ENCODE data around the gene PBRM1.

PBRM1 gene

DNA sequence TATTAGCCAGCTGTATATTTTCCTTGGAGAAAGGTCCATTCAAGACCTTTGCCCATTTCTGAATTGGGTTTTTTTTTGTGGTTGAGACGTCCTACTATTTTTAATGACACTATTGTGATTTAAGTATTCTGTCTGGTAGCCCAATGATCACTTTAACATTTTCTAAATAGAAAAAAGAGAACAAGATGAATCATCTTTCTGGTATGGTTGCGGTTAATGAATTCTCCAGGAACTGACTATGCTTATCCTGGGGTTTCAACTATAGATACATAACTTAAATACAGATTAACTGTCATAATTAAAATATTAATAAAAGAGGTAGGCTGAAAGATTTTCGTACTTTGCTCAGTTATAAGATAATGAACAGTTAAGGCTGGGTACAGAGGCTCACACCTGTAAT is 51.9 kb downstream of the PBRM1 start:
- TF ChIP-seq, protein P1, sequence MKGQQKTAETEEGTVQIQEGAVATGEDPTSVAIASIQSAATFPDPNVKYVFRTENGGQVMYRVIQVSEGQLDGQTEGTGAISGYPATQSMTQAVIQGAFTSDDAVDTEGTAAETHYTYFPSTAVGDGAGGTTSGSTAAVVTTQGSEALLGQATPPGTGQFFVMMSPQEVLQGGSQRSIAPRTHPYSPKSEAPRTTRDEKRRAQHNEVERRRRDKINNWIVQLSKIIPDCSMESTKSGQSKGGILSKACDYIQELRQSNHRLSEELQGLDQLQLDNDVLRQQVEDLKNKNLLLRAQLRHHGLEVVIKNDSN (IDR thresholded peaks at IDR 0.05) = no peak
- TF ChIP-seq FOXM1 (IDR thresholded peaks at IDR 0.05; ENCODE audit: borderline replicate concordance, low read depth) (no peak), ZBTB7A (IDR thresholded peaks at IDR 0.05; ENCODE audit: low read depth) (no peak), YY1 (IDR thresholded peaks at IDR 0.05; ENCODE audit: low read depth) (no peak), EGR1 (IDR thresholded peaks at IDR 0.05) (no peak), TEAD4 (IDR thresholded peaks at IDR 0.05) (no peak), NFIC (IDR thresholded peaks at IDR 0.05) (no peak), CREB1 (IDR thresholded peaks at IDR 0.05; ENCODE audit: low read depth) (no peak), TCF12 (IDR thresholded peaks at IDR 0.05; ENCODE audit: low read depth) (no peak), RAD21 (IDR thresholded peaks at IDR 0.05; ENCODE audit: low read depth) (no peak), TAF1 (IDR thresholded peaks at IDR 0.05; ENCODE audit: low read depth) (no peak), CEBPB (IDR thresholded peaks at IDR 0.05) (no peak), EP300 (IDR thresholded peaks at IDR 0.05; ENCODE audit: borderline replicate concordance) (no peak)
- TF ChIP-seq, protein P2, sequence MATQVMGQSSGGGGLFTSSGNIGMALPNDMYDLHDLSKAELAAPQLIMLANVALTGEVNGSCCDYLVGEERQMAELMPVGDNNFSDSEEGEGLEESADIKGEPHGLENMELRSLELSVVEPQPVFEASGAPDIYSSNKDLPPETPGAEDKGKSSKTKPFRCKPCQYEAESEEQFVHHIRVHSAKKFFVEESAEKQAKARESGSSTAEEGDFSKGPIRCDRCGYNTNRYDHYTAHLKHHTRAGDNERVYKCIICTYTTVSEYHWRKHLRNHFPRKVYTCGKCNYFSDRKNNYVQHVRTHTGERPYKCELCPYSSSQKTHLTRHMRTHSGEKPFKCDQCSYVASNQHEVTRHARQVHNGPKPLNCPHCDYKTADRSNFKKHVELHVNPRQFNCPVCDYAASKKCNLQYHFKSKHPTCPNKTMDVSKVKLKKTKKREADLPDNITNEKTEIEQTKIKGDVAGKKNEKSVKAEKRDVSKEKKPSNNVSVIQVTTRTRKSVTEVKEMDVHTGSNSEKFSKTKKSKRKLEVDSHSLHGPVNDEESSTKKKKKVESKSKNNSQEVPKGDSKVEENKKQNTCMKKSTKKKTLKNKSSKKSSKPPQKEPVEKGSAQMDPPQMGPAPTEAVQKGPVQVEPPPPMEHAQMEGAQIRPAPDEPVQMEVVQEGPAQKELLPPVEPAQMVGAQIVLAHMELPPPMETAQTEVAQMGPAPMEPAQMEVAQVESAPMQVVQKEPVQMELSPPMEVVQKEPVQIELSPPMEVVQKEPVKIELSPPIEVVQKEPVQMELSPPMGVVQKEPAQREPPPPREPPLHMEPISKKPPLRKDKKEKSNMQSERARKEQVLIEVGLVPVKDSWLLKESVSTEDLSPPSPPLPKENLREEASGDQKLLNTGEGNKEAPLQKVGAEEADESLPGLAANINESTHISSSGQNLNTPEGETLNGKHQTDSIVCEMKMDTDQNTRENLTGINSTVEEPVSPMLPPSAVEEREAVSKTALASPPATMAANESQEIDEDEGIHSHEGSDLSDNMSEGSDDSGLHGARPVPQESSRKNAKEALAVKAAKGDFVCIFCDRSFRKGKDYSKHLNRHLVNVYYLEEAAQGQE (IDR thresholded peaks at IDR 0.05; ENCODE audit: low read depth) = no peak
- TF ChIP-seq, protein P3, sequence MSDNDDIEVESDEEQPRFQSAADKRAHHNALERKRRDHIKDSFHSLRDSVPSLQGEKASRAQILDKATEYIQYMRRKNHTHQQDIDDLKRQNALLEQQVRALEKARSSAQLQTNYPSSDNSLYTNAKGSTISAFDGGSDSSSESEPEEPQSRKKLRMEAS (IDR thresholded peaks at IDR 0.05) = no peak

DNA sequence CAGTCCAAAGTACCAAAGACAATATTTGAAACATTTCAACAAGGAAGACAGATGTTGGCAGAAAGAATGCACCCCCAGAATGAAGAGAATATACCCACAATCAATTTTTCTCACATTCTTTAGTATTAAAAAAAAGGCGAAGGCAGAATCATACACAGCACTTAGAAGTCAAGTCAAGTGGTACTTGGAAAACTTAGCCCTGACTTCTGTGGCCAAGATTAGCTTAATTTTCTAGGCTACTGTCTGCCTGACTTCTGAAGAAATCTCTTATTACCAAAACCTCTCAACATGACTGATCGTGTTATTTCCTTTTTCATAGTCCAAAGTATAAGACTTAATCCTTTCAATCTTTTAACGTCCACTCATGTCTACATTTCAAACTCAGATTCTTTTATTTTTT is 60.7 kb downstream of the PBRM1 start:
- TF ChIP-seq FOXM1 (IDR thresholded peaks at IDR 0.05; ENCODE audit: borderline replicate concordance, low read depth) = no peak
- no peak for TF ChIP-seq TEAD4 (IDR thresholded peaks at IDR 0.05)
- TF ChIP-seq, protein P3 (IDR thresholded peaks at IDR 0.05) = no peak
- TF ChIP-seq, protein P1 (IDR thresholded peaks at IDR 0.05) = no peak
- no peak for TF ChIP-seq NFIC (IDR thresholded peaks at IDR 0.05)

DNA sequence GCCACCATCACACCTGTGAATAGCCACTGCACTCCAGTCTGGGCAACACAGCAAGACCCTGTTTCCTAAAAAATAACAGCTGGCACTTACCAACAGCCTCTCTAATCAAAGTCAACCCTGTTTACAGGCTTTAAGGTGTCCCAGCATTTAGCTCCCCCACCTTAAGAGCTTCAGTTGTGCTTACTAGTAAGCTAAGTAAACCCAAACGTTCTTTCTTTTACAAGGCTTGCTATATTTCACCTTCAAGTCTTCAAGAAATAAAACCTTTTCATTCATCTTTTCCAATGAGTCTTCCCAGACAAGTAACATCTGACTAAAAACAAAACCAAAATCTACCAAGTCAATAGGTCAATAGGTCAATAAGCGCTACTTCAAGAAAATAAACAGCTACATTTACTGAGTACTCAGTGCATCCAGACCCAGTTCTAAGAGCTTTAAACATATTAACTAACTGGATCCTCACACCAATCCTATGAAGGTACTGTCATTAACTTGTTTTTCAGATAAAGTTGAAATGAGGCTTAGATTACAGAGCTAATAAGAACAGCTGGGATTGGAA is 62.4 kb downstream of the PBRM1 start:
- TF ChIP-seq TEAD4 (IDR thresholded peaks at IDR 0.05) = no peak
- TF ChIP-seq EP300 (IDR thresholded peaks at IDR 0.05; ENCODE audit: borderline replicate concordance) = no peak
- no peak for TF ChIP-seq RAD21 (IDR thresholded peaks at IDR 0.05; ENCODE audit: low read depth)
- TF ChIP-seq TCF12 (IDR thresholded peaks at IDR 0.05; ENCODE audit: low read depth) = no peak

DNA sequence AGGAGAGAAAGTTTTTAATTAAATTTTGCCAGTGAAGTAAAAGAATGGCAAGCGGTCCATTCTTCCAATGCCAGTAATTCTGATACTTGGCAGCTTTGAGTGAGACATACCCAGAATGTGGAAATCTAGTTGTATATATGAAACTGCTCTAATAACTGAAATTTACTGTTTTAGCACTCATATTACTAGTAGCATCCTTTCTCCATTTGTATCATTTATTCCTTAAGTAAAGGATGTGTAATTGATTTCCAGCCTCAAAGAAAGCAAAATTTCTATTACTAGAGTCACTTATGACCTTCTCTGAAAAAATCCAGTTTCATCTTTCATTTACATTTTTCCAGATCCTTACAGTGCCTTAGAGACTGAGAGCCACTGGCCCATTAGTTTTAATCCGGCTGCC is 65.1 kb downstream of the PBRM1 start:
- TF ChIP-seq, protein P2 (IDR thresholded peaks at IDR 0.05; ENCODE audit: low read depth) = no peak
- TF ChIP-seq FOXM1 (IDR thresholded peaks at IDR 0.05; ENCODE audit: borderline replicate concordance, low read depth) (no peak), EP300 (IDR thresholded peaks at IDR 0.05; ENCODE audit: borderline replicate concordance) (no peak), CEBPB (IDR thresholded peaks at IDR 0.05) (no peak), YY1 (IDR thresholded peaks at IDR 0.05; ENCODE audit: low read depth) (no peak), TEAD4 (IDR thresholded peaks at IDR 0.05) (no peak), EGR1 (IDR thresholded peaks at IDR 0.05) (no peak), CREB1 (IDR thresholded peaks at IDR 0.05; ENCODE audit: low read depth) (no peak), ZBTB7A (IDR thresholded peaks at IDR 0.05; ENCODE audit: low read depth) (no peak)
- TF ChIP-seq, protein P3 (IDR thresholded peaks at IDR 0.05) = no peak
- TF ChIP-seq, protein P1 (IDR thresholded peaks at IDR 0.05) = no peak

DNA sequence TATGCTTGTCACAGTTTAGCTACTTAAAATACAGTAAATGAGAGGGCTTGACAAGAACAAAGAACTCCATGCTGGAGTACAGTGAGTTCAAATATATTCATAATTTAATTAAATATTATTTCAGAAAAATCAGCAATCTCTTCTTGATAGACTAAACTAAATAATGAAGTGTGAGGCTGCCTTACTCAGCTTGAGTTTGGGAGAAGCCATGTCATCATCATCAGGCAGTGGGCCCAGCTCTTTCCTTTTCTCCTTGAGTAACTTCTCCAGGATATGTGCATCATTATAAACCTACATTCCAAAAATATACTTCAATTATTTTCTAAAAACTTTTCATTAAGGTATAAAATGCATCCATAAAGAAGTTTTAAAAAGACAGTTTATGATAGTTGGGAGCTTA is 70.5 kb downstream of the PBRM1 start:
- TF ChIP-seq RAD21 (IDR thresholded peaks at IDR 0.05; ENCODE audit: low read depth) (no peak), CREB1 (IDR thresholded peaks at IDR 0.05; ENCODE audit: low read depth) (no peak), ZBTB7A (IDR thresholded peaks at IDR 0.05; ENCODE audit: low read depth) (no peak), YY1 (IDR thresholded peaks at IDR 0.05; ENCODE audit: low read depth) (no peak), TEAD4 (IDR thresholded peaks at IDR 0.05) (no peak), EGR1 (IDR thresholded peaks at IDR 0.05) (no peak), EP300 (IDR thresholded peaks at IDR 0.05; ENCODE audit: borderline replicate concordance) (no peak), TAF1 (IDR thresholded peaks at IDR 0.05; ENCODE audit: low read depth) (no peak), CEBPB (IDR thresholded peaks at IDR 0.05) (no peak), TCF12 (IDR thresholded peaks at IDR 0.05; ENCODE audit: low read depth) (no peak), FOXM1 (IDR thresholded peaks at IDR 0.05; ENCODE audit: borderline replicate concordance, low read depth) (no peak), NFIC (IDR thresholded peaks at IDR 0.05) (no peak)
- TF ChIP-seq, protein P3 (IDR thresholded peaks at IDR 0.05) = no peak
- TF ChIP-seq, protein P2 (IDR thresholded peaks at IDR 0.05; ENCODE audit: low read depth) = no peak
